Small intestine (tissue), 7 donors: ENCODE data around the gene ADSS2. TPM values are rescaled to one million over a fixed set of nuclear protein-coding genes. Genes with fewer than 3 reads are reported as not detected.

ENCODE experiments used
- DNase-seq, 2 donors: peaks; one replicate each; pipeline versions ENCODE4 v3.0.0 to v3.0.0-alpha.2; 2013
- FAIRE-seq: peaks from 2 replicates; lab custom pipeline; 2012; peaks lifted over from hg19 to GRCh38; lab: Jason Lieb, UNC
- H3K27ac ChIP-seq, 3 donors: one replicate each; pipeline ENCODE4 v1.5.1; 2013; ENCODE audit warnings: low read length in 2 of 3, mild to moderate bottlenecking in 2 of 3, control low read depth in 1 of 3, inconsistent platforms in 1 of 3, low read depth in 1 of 3, moderate library complexity in 1 of 3
- H3K27me3 ChIP-seq, 3 donors: one replicate each; pipeline ENCODE4 v1.6.1; 2013; ENCODE audit warnings: low read length in 3 of 3, inconsistent platforms in 1 of 3; ENCODE audit not compliant: control insufficient read depth in 3 of 3, insufficient read depth in 3 of 3
- H3K36me3 ChIP-seq, 3 donors: one replicate each; pipeline ENCODE4 v1.6.1; 2013; ENCODE audit warnings: low read length in 3 of 3, inconsistent platforms in 1 of 3, low read depth in 1 of 3, mild to moderate bottlenecking in 1 of 3, moderate library complexity in 1 of 3; ENCODE audit not compliant: control insufficient read depth in 3 of 3, insufficient read depth in 2 of 3
- H3K4me1 ChIP-seq, 3 donors: one replicate each; pipeline ENCODE4 v1.6.1; 2013; ENCODE audit warnings: low read length in 2 of 3, inconsistent platforms in 1 of 3, low read depth in 1 of 3, mild to moderate bottlenecking in 1 of 3, moderate library complexity in 1 of 3; ENCODE audit not compliant: control insufficient read depth in 3 of 3, insufficient read depth in 2 of 3
- H3K4me3 ChIP-seq, 3 donors: one replicate each; pipeline ENCODE4 v1.5.1; 2013; ENCODE audit warnings: low read length in 3 of 3, control low read depth in 1 of 3, inconsistent platforms in 1 of 3, low read depth in 1 of 3, mild to moderate bottlenecking in 1 of 3, moderate library complexity in 1 of 3
- H3K9me3 ChIP-seq, 2 donors: one replicate each; pipeline ENCODE4 v1.6.1; 2013; ENCODE audit warnings: low read depth in 1 of 2, low read length in 1 of 2; ENCODE audit not compliant: control insufficient read depth in 2 of 2, insufficient read depth in 1 of 2
- WGBS, 3 donors: extraction: QIAGEN DNeasy Blood & Tissue Kit; methylation state at CpG; one replicate each; pipeline ENCODE4 v1.1.7; 2013; 5-methylcytosine and 5-hydroxymethylcytosine counted together
- polyA plus RNA-seq, 4 donors: library from polyadenylated mRNA; stranded (reverse) in 3 of 4; unstranded in 1 of 4; fragments of 200-250 nt in 3 of 4; fragments of 120-200 nt in 1 of 4; gene quantifications; one replicate each; pipeline versions ENCODE4 v1.2.1 to v1.2.3, GENCODE V29; 2013
- donor health status: healthy with polysubstance abuse.
- donor health status: control.
- donor health status: control.
- donor health status: Bipolar disorder and iron deficiency.
- donor health status: healthy.

ADSS2 gene
- polyA plus RNA-seq, 4 donors: 18.1 to 56.2 (median 27.0) TPM

DNA sequence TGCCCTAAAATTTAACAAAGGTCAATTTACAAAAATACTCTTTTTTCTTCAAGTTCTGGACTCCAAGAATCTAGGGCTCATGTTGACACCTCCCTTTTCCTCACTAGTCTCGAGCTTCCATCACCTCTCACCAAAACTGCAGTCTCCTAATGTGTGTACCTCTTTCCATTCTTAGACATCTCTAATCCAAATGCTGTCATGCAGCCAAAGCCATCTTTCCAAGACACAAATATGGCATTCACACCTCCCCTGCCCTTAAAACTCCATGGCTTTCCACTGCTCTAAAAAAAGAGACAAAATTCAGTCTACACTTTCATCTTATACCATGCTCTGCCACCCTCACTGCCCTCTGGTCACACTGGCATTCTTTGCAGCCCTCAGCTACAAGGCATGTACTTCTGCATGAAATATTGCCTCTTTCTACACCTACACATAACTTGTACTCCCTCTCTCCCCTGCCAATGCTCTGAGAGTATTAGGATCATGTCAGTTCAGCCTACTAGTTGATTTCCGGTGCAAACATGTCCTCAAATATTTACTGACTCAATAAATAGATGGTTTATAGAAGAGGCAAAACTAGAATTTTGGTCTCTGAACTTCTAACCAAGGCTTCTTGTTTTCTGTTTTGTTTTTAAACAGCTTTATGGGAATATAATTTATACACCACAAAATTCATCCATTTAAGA lies 26.9 kb downstream of the ADSS2 start:
- no peaks in the 10 kb centered on the region for H3K9me3 ChIP-seq
- FAIRE-seq (no peak), DNase-seq (no peak)
- H3K36me3 ChIP-seq: peaks cover 2 to 13% (median 7%) of the 10 kb centered on the region in 3 donors
- no peak overlapping the region for H3K4me3 ChIP-seq
- no peaks in the 10 kb centered on the region for H3K27me3 ChIP-seq
- WGBS, 3 donors: 86 to 90% (median 88%) methylated on average over 2 of the region's 2 CpGs
- no peaks in the 10 kb centered on the region for H3K4me1 ChIP-seq
- H3K27ac ChIP-seq: no peak overlapping the region

DNA sequence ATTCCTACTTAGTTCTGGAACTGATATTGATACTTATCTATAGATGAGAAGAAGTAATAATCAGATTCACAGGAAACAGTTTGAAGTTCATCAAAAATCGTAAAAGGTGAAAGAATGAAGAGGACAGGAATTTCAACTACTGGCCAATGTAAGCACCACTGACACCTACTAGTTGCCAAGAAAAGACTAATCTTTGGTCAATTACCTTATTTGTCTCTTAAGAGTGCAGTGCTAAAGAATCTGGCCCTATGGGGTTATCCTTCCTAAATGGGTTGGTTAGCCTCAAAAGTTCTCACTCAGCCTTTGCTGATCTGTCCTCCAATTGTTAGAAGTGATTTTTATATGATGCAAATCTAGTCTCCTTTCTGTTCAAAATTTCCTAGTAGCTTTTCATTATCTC lies 29.5 kb downstream of the ADSS2 start:
- H3K27ac ChIP-seq: no peak overlapping the region
- no peaks in the 10 kb centered on the region for H3K27me3 ChIP-seq
- 88 to 97% (median 96%) methylated on average over 1 of the region's 1 CpG for WGBS, 3 donors
- DNase-seq (no peak), FAIRE-seq (no peak)
- H3K36me3 ChIP-seq: peaks cover 4 to 14% (median 9%) of the 10 kb centered on the region in 3 donors
- no peaks in the 10 kb centered on the region for H3K4me1 ChIP-seq
- H3K4me3 ChIP-seq: no peak overlapping the region
- H3K9me3 ChIP-seq: no peaks in the 10 kb centered on the region

DNA sequence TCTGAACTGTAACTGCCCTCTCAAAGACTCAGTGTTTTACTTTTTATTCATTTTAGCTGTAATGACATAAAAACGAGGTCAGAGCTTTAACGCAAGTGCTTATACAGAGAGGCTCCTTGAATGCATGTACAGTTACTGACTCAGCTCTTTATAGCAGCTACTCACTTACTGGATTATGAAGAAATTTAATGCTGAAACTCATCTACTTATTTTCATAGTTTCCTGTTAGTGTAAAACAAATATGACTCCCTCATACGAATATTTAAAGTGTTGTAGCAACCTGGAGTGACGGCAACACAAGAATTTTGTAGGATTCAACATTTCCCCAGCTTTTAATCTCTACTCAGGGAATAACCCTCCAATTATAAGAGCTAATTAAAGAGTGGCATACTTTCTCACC lies 32.7 kb downstream of the ADSS2 start:
- DNase-seq (no peak), FAIRE-seq (no peak)
- 93 to 96% (median 94%) methylated on average over 4 of the region's 4 CpGs for WGBS, 3 donors
- H3K4me3 ChIP-seq: no peak overlapping the region
- H3K27me3 ChIP-seq: no peaks in the 10 kb centered on the region
- no peaks in the 10 kb centered on the region for H3K9me3 ChIP-seq
- peaks cover 14 to 25% (median 22%) of the 10 kb centered on the region in 3 donors for H3K36me3 ChIP-seq
- no peaks in the 10 kb centered on the region for H3K4me1 ChIP-seq
- H3K27ac ChIP-seq: no peak overlapping the region

DNA sequence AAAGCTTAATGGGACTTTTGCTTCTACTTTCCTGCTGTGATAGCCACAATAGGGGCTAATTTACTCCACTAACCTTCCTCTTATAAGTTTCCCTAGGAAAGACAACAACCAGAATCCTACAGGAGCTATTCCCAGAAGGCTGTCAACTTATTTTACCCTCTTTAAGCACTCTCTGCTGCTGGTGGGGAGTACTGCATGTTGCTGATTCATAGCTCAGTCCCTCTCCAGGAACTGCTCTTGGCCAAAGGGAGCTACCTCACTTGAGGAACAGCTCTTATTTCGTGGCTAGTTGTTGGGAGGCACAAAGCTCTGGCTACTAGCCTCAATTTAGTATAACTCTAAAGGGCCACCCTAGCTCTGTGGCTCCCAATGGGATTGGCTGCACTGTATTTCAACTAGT lies 37.2 kb downstream of the ADSS2 start:
- no peaks in the 10 kb centered on the region for H3K9me3 ChIP-seq
- no peak overlapping the region for H3K4me3 ChIP-seq
- H3K27me3 ChIP-seq: no peaks in the 10 kb centered on the region
- 92 to 100% (median 95%) methylated on average over 1 of the region's 1 CpG for WGBS, 3 donors
- FAIRE-seq (no peak), DNase-seq (no peak)
- peaks cover 19 to 37% (median 19%) of the 10 kb centered on the region in 3 donors for H3K36me3 ChIP-seq
- H3K27ac ChIP-seq: no peak overlapping the region
- H3K4me1 ChIP-seq: no peaks in the 10 kb centered on the region

DNA sequence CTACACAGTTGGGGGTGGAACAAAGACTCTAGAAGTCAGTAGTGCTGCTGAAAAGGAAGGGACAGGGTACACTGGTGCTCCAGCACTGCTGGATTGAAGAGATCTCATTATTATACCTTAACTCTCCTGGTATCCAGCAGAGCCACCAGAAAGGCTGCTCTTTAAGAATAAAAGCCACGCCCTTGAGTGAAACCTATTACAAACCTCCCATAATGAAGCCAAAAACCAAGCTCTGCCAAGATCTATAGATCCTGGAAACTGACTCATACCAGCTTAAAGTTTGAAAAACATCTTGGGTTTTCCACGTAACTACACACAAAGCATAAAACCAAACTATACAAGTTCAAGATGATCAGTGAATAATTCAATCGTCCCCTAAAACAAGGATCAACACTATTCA lies 38.0 kb downstream of the ADSS2 start:
- Histone ChIP-seq H3K9me3 (no peaks in the 10 kb centered on the region), H3K27ac (no peak overlapping the region), H3K36me3 (peaks cover 17 to 37% (median 19%) of the 10 kb centered on the region in 3 donors), H3K4me1 (no peaks in the 10 kb centered on the region), H3K4me3 (no peak overlapping the region), H3K27me3 (no peaks in the 10 kb centered on the region)
- DNase-seq (no peak), FAIRE-seq (no peak)
- 90 to 95% (median 95%) methylated on average over 3 of the region's 3 CpGs for WGBS, 3 donors

DNA sequence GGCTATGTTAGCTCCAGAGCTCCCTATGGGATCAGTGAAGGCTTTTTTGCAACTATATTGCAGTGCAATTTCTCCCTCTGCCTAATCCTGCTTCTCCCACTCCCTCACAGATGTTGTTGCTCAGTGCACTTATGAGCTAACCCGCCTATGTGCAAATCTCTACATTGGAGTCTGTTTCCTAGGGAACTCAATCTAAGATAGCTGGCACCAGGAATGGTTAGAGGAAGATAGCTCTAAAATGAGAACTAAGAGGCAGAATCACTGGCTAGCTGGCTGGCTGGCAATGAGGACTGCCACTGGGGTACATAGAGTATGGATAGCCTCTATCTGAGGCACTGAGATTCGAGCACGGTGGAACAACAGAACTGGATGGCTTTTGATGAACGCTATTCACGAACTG lies 39.5 kb downstream of the ADSS2 start:
- no peak for DNase-seq
- H3K27me3 ChIP-seq: no peaks in the 10 kb centered on the region
- H3K36me3 ChIP-seq: peaks cover 17 to 33% (median 17%) of the 10 kb centered on the region in 3 donors
- 95 to 98% (median 97%) methylated on average over 5 of the region's 5 CpGs for WGBS, 3 donors
- FAIRE-seq: no peak
- no peak overlapping the region for H3K27ac ChIP-seq
- no peak overlapping the region for H3K4me3 ChIP-seq
- no peaks in the 10 kb centered on the region for H3K4me1 ChIP-seq
- no peaks in the 10 kb centered on the region for H3K9me3 ChIP-seq

DNA sequence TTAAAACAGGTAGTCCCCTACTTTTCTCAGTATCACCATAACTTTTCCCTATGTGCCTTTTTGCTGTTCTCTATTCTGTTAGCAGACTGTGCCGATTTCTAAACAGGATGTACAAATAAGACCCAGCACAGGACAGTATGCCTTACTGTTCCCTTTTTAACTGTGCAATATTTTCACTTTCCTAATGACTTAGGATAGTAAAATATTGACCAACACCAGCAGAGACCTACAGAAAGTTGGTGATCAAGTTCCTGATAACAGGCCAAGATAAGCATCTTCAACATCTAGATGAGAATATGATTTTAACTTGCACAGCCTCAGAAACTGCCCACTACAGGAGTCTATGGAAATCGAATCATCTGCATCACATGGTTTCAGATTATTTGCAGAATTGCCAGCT lies 42.0 kb downstream of the ADSS2 start:
- peaks cover 9 to 26% (median 10%) of the 10 kb centered on the region in 3 donors for H3K36me3 ChIP-seq
- H3K27ac ChIP-seq: no peak overlapping the region
- H3K9me3 ChIP-seq: no peaks in the 10 kb centered on the region
- FAIRE-seq (no peak), DNase-seq (no peak)
- WGBS, 3 donors: 73 to 78% (median 75%) methylated on average over 2 of the region's 2 CpGs
- no peaks in the 10 kb centered on the region for H3K4me1 ChIP-seq
- H3K27me3 ChIP-seq: no peaks in the 10 kb centered on the region
- no peak overlapping the region for H3K4me3 ChIP-seq

DNA sequence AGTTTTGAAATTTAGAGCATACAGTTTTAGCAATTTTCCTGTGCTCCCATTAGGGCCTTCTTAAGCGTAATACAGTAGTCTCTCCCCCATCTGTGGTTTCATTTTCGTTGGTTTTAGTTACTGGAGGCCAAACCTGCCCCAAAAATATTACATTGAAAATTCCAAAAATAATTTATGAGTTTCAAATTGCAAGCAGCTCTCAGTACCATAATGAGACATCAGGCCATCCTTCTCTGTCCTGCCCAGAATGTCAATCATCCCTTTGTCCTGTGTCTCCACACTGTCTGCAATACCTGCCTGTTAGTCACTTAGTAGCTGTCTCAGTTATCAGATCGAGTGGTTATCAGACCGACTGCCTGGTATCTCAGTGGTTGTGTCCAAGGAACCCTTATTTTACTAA lies 45.4 kb downstream of the ADSS2 start:
- Histone ChIP-seq H3K27ac (no peak overlapping the region), H3K4me3 (no peak overlapping the region), H3K9me3 (peaks cover 0 to 9% of the 10 kb centered on the region in 2 donors), H3K4me1 (no peaks in the 10 kb centered on the region), H3K36me3 (peaks cover 4 to 13% (median 6%) of the 10 kb centered on the region in 3 donors), H3K27me3 (no peaks in the 10 kb centered on the region)
- 77 to 84% (median 78%) methylated on average over 4 of the region's 4 CpGs for WGBS, 3 donors
- DNase-seq (no peak), FAIRE-seq (no peak)

DNA sequence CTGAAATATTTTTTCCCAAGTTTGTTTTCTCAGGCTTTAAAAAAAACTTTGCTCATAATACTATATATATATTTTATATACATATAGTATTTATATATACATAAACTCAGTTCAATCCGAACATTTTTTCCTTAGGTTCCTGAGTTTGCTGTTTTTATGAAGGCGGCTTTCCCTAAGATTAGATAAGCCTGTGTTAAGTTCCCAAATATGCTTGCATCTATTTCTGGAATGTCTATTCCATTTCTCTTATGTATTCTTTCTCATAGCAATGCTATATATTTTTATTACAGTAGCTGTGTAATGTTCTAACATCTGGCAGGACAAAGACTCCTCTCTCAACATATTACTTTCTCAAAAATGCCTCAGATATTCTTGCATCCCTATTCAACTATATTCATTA lies 45.9 kb downstream of the ADSS2 start:
- Histone ChIP-seq H3K4me3 (no peak overlapping the region), H3K4me1 (no peaks in the 10 kb centered on the region), H3K27me3 (no peaks in the 10 kb centered on the region), H3K36me3 (peaks cover 4 to 11% (median 4%) of the 10 kb centered on the region in 3 donors), H3K27ac (no peak overlapping the region), H3K9me3 (peaks cover 0 to 9% of the 10 kb centered on the region in 2 donors)
- DNase-seq (no peak), FAIRE-seq (no peak)
- WGBS, 3 donors: 95 to 98% (median 97%) methylated on average over 2 of the region's 2 CpGs
